GM12878 (cell line): ENCODE data around the gene ZBTB39. TPM values are rescaled to one million over a fixed set of nuclear protein-coding genes. Genes with fewer than 3 reads are reported as not detected.

Experiments used
- ATAC-seq: fragments of 200-7000 bp; cut with Tn5 transposase; 3 replicates; pipeline ENCODE4 v1.9.1; 2020; ENCODE audit warnings: mild to moderate bottlenecking, moderate library complexity
- BruUV-seq: library from RNA; stranded (reverse); fragments of 400-500 nt; replicated peaks from 2 replicates; lab custom pipeline; 2021; lab: Mats Ljungman, UMichigan
- CTCF ChIA-PET: fragments of 300-600 bp; sonication (Branson Sonifier 250); formaldehyde crosslinking; extraction: SDS; loops from one replicate; lab custom pipeline; 2021; ENCODE audit warnings: inconsistent platforms; lab: Yijun Ruan, JAX
- POLR2A ChIA-PET: fragments of 350-600 bp; formaldehyde crosslinking; extraction: SDS; loops from one replicate; lab custom pipeline; 2021; ENCODE audit warnings: inconsistent platforms; lab: Charles Lee
- RAD21 ChIA-PET: fragments of 300-600 bp; sonication (Branson Sonifier 250); formaldehyde crosslinking; loops from one replicate; lab custom pipeline; 2023; ENCODE audit warnings: antibody characterized with exemption; ENCODE audit not compliant: unreplicated experiment; lab: Charles Lee
- SMC1A ChIA-PET: fragments of 300-600 bp; sonication (Branson Sonifier 250); formaldehyde crosslinking; loops from one replicate; lab custom pipeline; 2023; ENCODE audit not compliant: unreplicated experiment, uncharacterized antibody; lab: Charles Lee
- DNase-seq: peaks from one replicate; pipeline ENCODE4 v3.0.0-alpha.2; 2011; ENCODE audit warnings: low read depth, low spot score
- FAIRE-seq: peaks from 3 replicates; lab custom pipeline; 2011; peaks lifted over from hg19 to GRCh38; lab: Jason Lieb, UNC
- H2AFZ ChIP-seq: 2 replicates; pipeline ENCODE4 v1.6.0; 2011; ENCODE audit warnings: low read depth, low read length, control low read depth; ENCODE audit not compliant: control insufficient read depth
- H3K27ac ChIP-seq: 2 replicates; pipeline ENCODE4 v1.5.1; 2011; ENCODE audit warnings: control low read depth; ENCODE audit not compliant: control insufficient read depth, insufficient read depth
- H3K27me3 ChIP-seq, 2 experiments: replicated peaks in 1 of 2; 2 replicates each; pipeline versions ENCODE4 v1.6.0 to v1.6.1; 2011; ENCODE audit warnings: low read length in 1 of 2; ENCODE audit not compliant: control insufficient read depth in 2 of 2, insufficient read depth in 2 of 2
- H3K36me3 ChIP-seq, 2 experiments: 2 replicates each; pipeline ENCODE4 v1.5.1; 2011; ENCODE audit warnings: low read length in 1 of 2; ENCODE audit not compliant: control insufficient read depth in 2 of 2, insufficient read depth in 2 of 2
- H3K4me1 ChIP-seq: 2 replicates; pipeline ENCODE4 v1.6.1; 2011; ENCODE audit warnings: mild to moderate bottlenecking, low read length, moderate library complexity, mixed read lengths; ENCODE audit not compliant: control insufficient read depth, insufficient read depth
- H3K4me2 ChIP-seq: 2 replicates; pipeline ENCODE4 v1.6.0; 2011; ENCODE audit warnings: control low read depth; ENCODE audit not compliant: control insufficient read depth, insufficient read depth
- H3K4me3 ChIP-seq: fragments of 200-600 bp; sonication (generic); 2 replicates; pipeline ENCODE4 v1.5.1; 2016
- H3K79me2 ChIP-seq: 2 replicates; pipeline ENCODE4 v1.6.0; 2011; ENCODE audit warnings: low read length; ENCODE audit not compliant: control insufficient read depth, insufficient read depth
- H3K9ac ChIP-seq: 2 replicates; pipeline ENCODE4 v1.8.0; 2011; ENCODE audit warnings: low read length, control low read depth, mixed read lengths; ENCODE audit not compliant: control insufficient read depth, insufficient read depth
- H3K9me3 ChIP-seq: replicated peaks from 3 replicates; pipeline ENCODE4 v1.5.1; 2011; ENCODE audit warnings: mild to moderate bottlenecking, low read length; ENCODE audit not compliant: control insufficient read depth, insufficient read depth
- H4K20me1 ChIP-seq: 2 replicates; pipeline ENCODE4 v1.6.0; 2011; ENCODE audit not compliant: control insufficient read depth, insufficient read depth
- BRCA1 ChIP-seq: IDR thresholded peaks from 2 replicates; pipeline ENCODE4 v1.6.1; 2011; ENCODE audit warnings: low read depth, low read length, improper control_type of control experiment
- EZH2 ChIP-seq: IDR thresholded peaks from 2 replicates; pipeline ENCODE4 v1.6.1; 2012; ENCODE audit warnings: low read depth, mild to moderate bottlenecking, control low read depth, inconsistent platforms, low read length, borderline replicate concordance; ENCODE audit not compliant: control insufficient read depth
- FOS ChIP-seq: IDR thresholded peaks from 3 replicates; pipeline ENCODE4 v1.6.1; 2011; ENCODE audit warnings: borderline replicate concordance; ENCODE audit not compliant: insufficient read length; ENCODE audit errors: extremely low read depth
- IRF4 ChIP-seq: IDR thresholded peaks from 2 replicates; pipeline ENCODE4 v1.6.1; 2011; ENCODE audit warnings: low read depth, low read length
- KAT2A ChIP-seq: conservative IDR thresholded peaks from 2 replicates; pipeline ENCODE4 v1.6.1; 2011; ENCODE audit warnings: low read depth, low read length; ENCODE audit not compliant: control insufficient read depth
- MTA3 ChIP-seq: IDR thresholded peaks from 2 replicates; pipeline ENCODE4 v1.6.1; 2012; ENCODE audit warnings: low read length, inconsistent platforms, borderline replicate concordance
- NR2C1 ChIP-seq: fragments of 450-650 bp; IDR thresholded peaks from 2 replicates; pipeline ENCODE4 v1.6.1; 2017; ENCODE audit warnings: antibody characterized with exemption, mild to moderate bottlenecking, moderate library complexity
- NR2C2 ChIP-seq: IDR thresholded peaks from 2 replicates; pipeline ENCODE4 v1.6.1; 2011; ENCODE audit warnings: borderline replicate concordance, low read depth; ENCODE audit not compliant: control insufficient read depth, insufficient read length
- POLR2AphosphoS5 ChIP-seq: IDR thresholded peaks from 2 replicates; pipeline ENCODE4 v1.6.1; 2011; ENCODE audit warnings: mild to moderate bottlenecking, low read length, inconsistent platforms
- SIX5 ChIP-seq: IDR thresholded peaks from 2 replicates; pipeline ENCODE4 v1.6.1; 2011; ENCODE audit warnings: mild to moderate bottlenecking, low read depth, low read length, moderate library complexity; ENCODE audit not compliant: severe bottlenecking
- SMAD5 ChIP-seq: IDR thresholded peaks from 2 replicates; pipeline ENCODE4 v1.6.1; 2016; ENCODE audit warnings: antibody characterized with exemption, low read depth
- SP1 ChIP-seq: IDR thresholded peaks from one replicate; pipeline ENCODE4 v1.6.1; 2011; ENCODE audit warnings: low read depth, low read length
- SRF ChIP-seq, 2 experiments: IDR thresholded peaks; 2 replicates each; pipeline ENCODE4 v1.6.1; 2011; ENCODE audit warnings: low read depth in 2 of 2, low read length in 2 of 2, mild to moderate bottlenecking in 1 of 2, moderate library complexity in 1 of 2
- WGBS: methylation state at CpG from one replicate; pipeline ENCODE4 v1.1.6; 2016; ENCODE audit warnings: low lambda C conversion rate; ENCODE audit not compliant: insufficient replicate concordance, insufficient coverage; ENCODE audit errors: missing lambda C conversion rate; 5-methylcytosine and 5-hydroxymethylcytosine counted together
- in situ Hi-C: fragments of 300-500 bp; cut with MboI; formaldehyde crosslinking; loops from 9 replicates; pipeline ENCODE4 v1.14.3; 2018; ENCODE audit warnings: mixed read lengths
- intact Hi-C: fragments of 100-400 bp; cut with micrococcal nuclease; formaldehyde crosslinking; loops from one replicate; pipeline ENCODE4 v1.14.2; 2022; ENCODE audit not compliant: unreplicated experiment
- polyA plus RNA-seq, 11 experiments: library from polyadenylated mRNA; depleted of rRNA in 4 of 11; unstranded in 6 of 11; stranded (reverse) in 5 of 11; fragments of >200 nt; fragmentation: Nextera tagmentation in 4 of 11; fragmentation: Illumina TruSeq in 1 of 11; extraction: Ambion mirVana in 4 of 11; extraction: Trizol in 1 of 11; gene quantifications; 1 replicate in 1 of 11; 2 replicates in 10 of 11; pipeline versions ENCODE4 v1.2.1 to v1.2.3, GENCODE V29; 2011 to 2016; ENCODE audit warnings: inconsistent platforms in 2 of 11, missing spikeins in 2 of 11, low read depth in 1 of 11
- total RNA-seq, 4 experiments: library from RNA; depleted of rRNA in 3 of 4; stranded (reverse); fragments of >200 nt in 3 of 4; fragmentation: Illumina TruSeq in 1 of 4; extraction: Trizol in 1 of 4; gene quantifications; 2 replicates each; pipeline versions ENCODE4 v1.2.1 to v1.2.3, GENCODE V29; 2013 to 2021
- TF ChIP-seq, protein P1 (sequence below): fragments of 450-650 bp; formaldehyde crosslinking; IDR thresholded peaks from 2 replicates; pipeline ENCODE4 v1.5.0; 2022; ENCODE audit warnings: mild to moderate bottlenecking, missing genetic modification characterization

Gene ZBTB39
- total and polyA plus RNA-seq, 10 of the 15 experiments (the other 5 are each of a cell fraction or from before 2014, with no cell fraction given) = 0.88 to 6.8 (median 4.4) TPM

DNA sequence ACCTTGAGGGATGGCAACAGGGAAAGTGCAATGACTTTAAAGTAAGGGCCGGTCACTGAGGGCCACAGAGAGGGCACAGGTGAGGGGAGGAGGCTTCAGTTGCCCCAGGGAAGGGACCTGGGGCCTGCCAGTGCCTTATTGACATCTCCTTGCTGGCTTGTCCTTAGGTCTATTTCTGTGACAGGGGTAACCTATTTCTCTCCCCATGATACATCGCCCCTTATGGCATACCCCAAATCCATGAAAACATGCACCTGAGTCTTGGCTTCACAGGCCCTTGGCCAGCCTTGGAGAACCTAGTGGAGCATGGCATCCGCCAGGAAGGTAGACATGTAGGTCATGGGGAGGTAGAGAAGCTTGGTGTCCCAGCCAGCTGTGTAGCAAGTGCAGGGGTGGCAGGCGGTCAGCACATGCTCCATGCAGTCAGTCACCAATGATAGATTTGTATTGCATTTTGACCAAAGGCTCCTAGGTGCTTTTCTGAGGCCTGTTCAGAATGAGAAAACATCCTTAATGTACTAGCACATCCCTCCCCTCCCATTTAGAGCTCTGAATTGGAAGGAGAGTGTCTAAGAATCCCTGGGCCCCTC, 25.3 kb downstream of the ZBTB39 start:
- FAIRE-seq = no peak
- DNase-seq = no peak
- ChIA-PET POLR2A (no interaction called here), SMC1A (no interaction called here), RAD21 (no interaction called here)
- no peaks in the 10 kb centered on the region for H3K36me3 ChIP-seq
- intact Hi-C loops = no loop called here
- no peaks in the 10 kb centered on the region for H4K20me1 ChIP-seq
- no peaks in the 10 kb centered on the region for H3K79me2 ChIP-seq
- H3K9me3 ChIP-seq = no peaks in the 10 kb centered on the region
- no peak overlapping the region for H3K9ac ChIP-seq
- no peak overlapping the region for H3K4me3 ChIP-seq
- in situ Hi-C loops = no loop called here
- no peak for ATAC-seq
- no peak overlapping the region for H3K4me2 ChIP-seq
- no peak overlapping the region for H3K27ac ChIP-seq
- H3K4me1 ChIP-seq = no peaks in the 10 kb centered on the region
- TF ChIP-seq POLR2AphosphoS5 (no peak), SRF (IDR thresholded peaks at IDR 0.05; ENCODE audit: low read depth in 2 of 2, low read length in 2 of 2) (no peak), BRCA1 (no peak), SP1 (no peak), SMAD5 (no peak), KAT2A (no peak)
- TF ChIP-seq, all 136 proteins: peak for 0
- H3K27me3 ChIP-seq = no peaks in the 10 kb centered on the region
- no TSS peak for BruUV-seq
- H2AFZ ChIP-seq = no peak overlapping the region
- WGBS = 49% methylated on average over 4 of the region's 4 CpGs
- CTCF ChIA-PET = no interaction called here

DNA sequence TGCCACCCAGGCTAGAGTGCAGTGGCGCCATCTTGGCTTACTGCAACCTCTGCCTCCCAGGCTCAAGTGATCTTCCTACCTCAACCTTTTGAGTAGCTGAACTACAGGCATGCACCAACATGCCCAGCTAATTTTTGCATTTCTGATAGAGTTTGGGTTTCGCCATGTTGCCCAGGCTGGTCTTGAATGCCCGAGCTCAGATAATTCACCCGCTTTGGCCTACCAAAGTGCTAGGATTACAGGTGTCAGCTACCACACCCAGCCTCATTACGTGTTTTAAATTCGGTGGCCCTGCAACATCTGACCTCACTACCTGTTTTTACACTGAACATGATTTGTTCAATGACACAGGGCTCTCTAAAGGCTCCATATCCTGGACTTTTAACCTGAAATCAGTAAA, 26.1 kb downstream of the ZBTB39 start:
- FAIRE-seq (no peak), ATAC-seq (no peak), DNase-seq (no peak)
- Histone ChIP-seq H3K4me1 (no peaks in the 10 kb centered on the region), H3K4me2 (no peak overlapping the region), H3K27me3 (no peaks in the 10 kb centered on the region), H4K20me1 (no peaks in the 10 kb centered on the region), H3K4me3 (no peak overlapping the region), H3K27ac (no peak overlapping the region), H3K9ac (no peak overlapping the region), H3K9me3 (no peaks in the 10 kb centered on the region), H3K36me3 (no peaks in the 10 kb centered on the region), H3K79me2 (no peaks in the 10 kb centered on the region), H2AFZ (no peak overlapping the region)
- no TSS peak for BruUV-seq
- RAD21 ChIA-PET = no interaction called here
- intact Hi-C loops (no loop called here), in situ Hi-C loops (no loop called here)
- POLR2A ChIA-PET = no interaction called here
- CTCF ChIA-PET = no interaction called here
- SMC1A ChIA-PET = no interaction called here
- WGBS = 60% methylated on average over 6 of the region's 6 CpGs
- TF ChIP-seq NR2C2 (no peak), IRF4 (no peak), EZH2 (no peak), NR2C1 (no peak), SIX5 (no peak), MTA3 (no peak), FOS (no peak)
- TF ChIP-seq, protein P1, sequence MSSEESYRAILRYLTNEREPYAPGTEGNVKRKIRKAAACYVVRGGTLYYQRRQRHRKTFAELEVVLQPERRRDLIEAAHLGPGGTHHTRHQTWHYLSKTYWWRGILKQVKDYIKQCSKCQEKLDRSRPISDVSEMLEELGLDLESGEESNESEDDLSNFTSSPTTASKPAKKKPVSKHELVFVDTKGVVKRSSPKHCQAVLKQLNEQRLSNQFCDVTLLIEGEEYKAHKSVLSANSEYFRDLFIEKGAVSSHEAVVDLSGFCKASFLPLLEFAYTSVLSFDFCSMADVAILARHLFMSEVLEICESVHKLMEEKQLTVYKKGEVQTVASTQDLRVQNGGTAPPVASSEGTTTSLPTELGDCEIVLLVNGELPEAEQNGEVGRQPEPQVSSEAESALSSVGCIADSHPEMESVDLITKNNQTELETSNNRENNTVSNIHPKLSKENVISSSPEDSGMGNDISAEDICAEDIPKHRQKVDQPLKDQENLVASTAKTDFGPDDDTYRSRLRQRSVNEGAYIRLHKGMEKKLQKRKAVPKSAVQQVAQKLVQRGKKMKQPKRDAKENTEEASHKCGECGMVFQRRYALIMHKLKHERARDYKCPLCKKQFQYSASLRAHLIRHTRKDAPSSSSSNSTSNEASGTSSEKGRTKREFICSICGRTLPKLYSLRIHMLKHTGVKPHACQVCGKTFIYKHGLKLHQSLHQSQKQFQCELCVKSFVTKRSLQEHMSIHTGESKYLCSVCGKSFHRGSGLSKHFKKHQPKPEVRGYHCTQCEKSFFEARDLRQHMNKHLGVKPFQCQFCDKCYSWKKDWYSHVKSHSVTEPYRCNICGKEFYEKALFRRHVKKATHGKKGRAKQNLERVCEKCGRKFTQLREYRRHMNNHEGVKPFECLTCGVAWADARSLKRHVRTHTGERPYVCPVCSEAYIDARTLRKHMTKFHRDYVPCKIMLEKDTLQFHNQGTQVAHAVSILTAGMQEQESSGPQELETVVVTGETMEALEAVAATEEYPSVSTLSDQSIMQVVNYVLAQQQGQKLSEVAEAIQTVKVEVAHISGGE (CRISPR knock-in tag) = no peak
